ENCODE results near the gene LRIF1. TPM values are rescaled to one million over a fixed set of nuclear protein-coding genes. Genes with fewer than 3 reads are reported as not detected.

Gene LRIF1
- total and polyA plus RNA-seq, 2 experiments from 2014 or later: 9.5 to 12.8 TPM

- WGBS (ENCODE audit: low lambda C conversion rate, missing lambda C conversion rate): 93% methylated on average over 2 of the region's 2 CpGs
- no peaks in the 10 kb centered on the region for H3K4me1 ChIP-seq (ENCODE audit: insufficient read depth)
- H4K20me1 ChIP-seq (ENCODE audit: insufficient read depth, poor library complexity, severe bottlenecking): no peaks in the 10 kb centered on the region
- no peak for DNase-seq (ENCODE audit: low spot score)
- no peak overlapping the region for H3K4me3 ChIP-seq
- no peaks in the 10 kb centered on the region for H3K79me2 ChIP-seq
- no peak overlapping the region for H3K27ac ChIP-seq
- H3K9me2 ChIP-seq (replicated peaks; ENCODE audit: insufficient read depth): no peaks in the 10 kb centered on the region
- H3K27me3 ChIP-seq: no peaks in the 10 kb centered on the region
- H3K36me3 ChIP-seq (replicated peaks; ENCODE audit: insufficient read depth, low read depth): no peaks in the 10 kb centered on the region
- H3K4me2 ChIP-seq: no peak overlapping the region
- no peak overlapping the region for H2AFZ ChIP-seq
- no peaks in the 10 kb centered on the region for H3K9me3 ChIP-seq (ENCODE audit: low read depth)
- TF ChIP-seq EZH2 (IDR thresholded peaks at IDR 0.05; ENCODE audit: borderline replicate concordance): no peak
- TF ChIP-seq EZH2phosphoT487 (IDR thresholded peaks at IDR 0.05; ENCODE audit: low read depth, severe bottlenecking, unreplicated experiment): no peak
- TF ChIP-seq CTCF (IDR thresholded peaks at IDR 0.05; ENCODE audit: poor library complexity): no peak
Measured at GRCh38 chr1:110897681-110898080, 66.0 kb downstream of the LRIF1 start.

Other genes starting within 250 kb of the LRIF1 start
- gene CD53, start 90.8 kb downstream of the LRIF1 start, total RNA-seq: 1.4 and 2.6 TPM in 2 replicates
- gene CD53, start 90.8 kb downstream of the LRIF1 start, polyA plus RNA-seq: 0.79 and 2.1 TPM in 2 replicates
- gene DRAM2, start 176.2 kb upstream of the LRIF1 start, total RNA-seq: 67.6 and 96.1 TPM in 2 replicates
- gene DRAM2, start 176.2 kb upstream of the LRIF1 start, polyA plus RNA-seq: 56.7 and 67.1 TPM in 2 replicates
- 49.0 and 51.7 TPM in 2 replicates for gene CEPT1, start 176.3 kb upstream of the LRIF1 start, total RNA-seq
- gene CEPT1, start 176.3 kb upstream of the LRIF1 start, polyA plus RNA-seq: 22.3 and 24.2 TPM in 2 replicates
- 7.3 and 7.6 TPM in 2 replicates for gene DENND2D, start 236.7 kb upstream of the LRIF1 start, total RNA-seq
- gene DENND2D, start 236.7 kb upstream of the LRIF1 start, polyA plus RNA-seq: 8.3 and 14.3 TPM in 2 replicates